Hepatocyte (in vitro differentiated cells): ENCODE data around the gene LYSMD2. TPM values are rescaled to one million over a fixed set of nuclear protein-coding genes. Genes with fewer than 3 reads are reported as not detected.

Experiments used
- DNase-seq: peaks from one replicate; pipeline ENCODE4 v3.0.0-alpha.2; 2016; ENCODE audit warnings: low spot score
- H2AFZ ChIP-seq: fragments of 200-600 bp; sonication (generic); 2 replicates; pipeline ENCODE4 v1.6.0; 2016; ENCODE audit warnings: antibody characterized with exemption, mild to moderate bottlenecking
- H3K27ac ChIP-seq: fragments of 200-600 bp; sonication (generic); 2 replicates; pipeline ENCODE4 v1.5.1; 2016; ENCODE audit warnings: mild to moderate bottlenecking
- H3K27me3 ChIP-seq: fragments of 200-600 bp; sonication (generic); 2 replicates; pipeline ENCODE4 v1.6.1; 2016
- H3K36me3 ChIP-seq: fragments of 200-600 bp; sonication (generic); replicated peaks from 2 replicates; pipeline ENCODE4 v1.5.1; 2016; ENCODE audit warnings: low read depth; ENCODE audit not compliant: insufficient read depth
- H3K4me1 ChIP-seq: fragments of 200-600 bp; sonication (generic); 2 replicates; pipeline ENCODE4 v1.5.1; 2016; ENCODE audit warnings: mild to moderate bottlenecking, moderate library complexity; ENCODE audit not compliant: insufficient read depth
- H3K4me2 ChIP-seq: fragments of 200-600 bp; sonication (generic); 2 replicates; pipeline ENCODE4 v1.6.0; 2016
- H3K4me3 ChIP-seq: fragments of 200-600 bp; sonication (generic); 2 replicates; pipeline ENCODE4 v1.5.1; 2016; ENCODE audit warnings: mild to moderate bottlenecking
- H3K79me2 ChIP-seq: fragments of 200-600 bp; sonication (generic); 2 replicates; pipeline ENCODE4 v1.6.0; 2017; ENCODE audit warnings: mild to moderate bottlenecking
- H3K9me2 ChIP-seq: fragments of 200-600 bp; sonication (generic); replicated peaks from 2 replicates; pipeline ENCODE4 v1.6.0; 2017; ENCODE audit warnings: mild to moderate bottlenecking; ENCODE audit not compliant: insufficient read depth
- H3K9me3 ChIP-seq: fragments of 200-600 bp; sonication (generic); 2 replicates; pipeline ENCODE4 v1.5.1; 2016; ENCODE audit warnings: low read depth, mild to moderate bottlenecking
- H4K20me1 ChIP-seq: fragments of 200-600 bp; sonication (generic); 2 replicates; pipeline ENCODE4 v1.6.0; 2016; ENCODE audit warnings: mild to moderate bottlenecking; ENCODE audit not compliant: insufficient read depth, poor library complexity, severe bottlenecking
- EZH2 ChIP-seq: fragments of 200-600 bp; sonication (generic); IDR thresholded peaks from 2 replicates; pipeline ENCODE4 v1.6.1; 2016; ENCODE audit warnings: antibody characterized with exemption, mild to moderate bottlenecking, borderline replicate concordance
- EZH2phosphoT487 ChIP-seq: fragments of 200-600 bp; sonication (generic); IDR thresholded peaks from one replicate; pipeline ENCODE4 v1.6.1; 2018; ENCODE audit warnings: antibody characterized with exemption, mild to moderate bottlenecking, low read depth, moderate library complexity; ENCODE audit not compliant: unreplicated experiment, severe bottlenecking
- WGBS: methylation state at CpG from one replicate; pipeline ENCODE4 v1.1.6; 2016; ENCODE audit warnings: low lambda C conversion rate; ENCODE audit errors: missing lambda C conversion rate; 5-methylcytosine and 5-hydroxymethylcytosine counted together
- polyA plus RNA-seq: library from polyadenylated mRNA; unstranded; fragments of >200 nt; fragmentation: Nextera tagmentation; extraction: Ambion mirVana; gene quantifications from 2 replicates; pipeline ENCODE4 v1.2.1, GENCODE V29; 2016
- total RNA-seq: library from RNA; depleted of rRNA; stranded (reverse); fragments of >200 nt; gene quantifications from 2 replicates; pipeline ENCODE4 v1.2.3, GENCODE V29; 2014
- TF ChIP-seq, protein P1 (sequence below): fragments of 200-600 bp; sonication (generic); IDR thresholded peaks from 2 replicates; pipeline ENCODE4 v1.5.1; 2016; ENCODE audit warnings: antibody characterized with exemption, mild to moderate bottlenecking; ENCODE audit not compliant: poor library complexity

Gene LYSMD2
- total and polyA plus RNA-seq, 2 experiments from 2014 or later: 5.1 to 7.6 TPM

DNA sequence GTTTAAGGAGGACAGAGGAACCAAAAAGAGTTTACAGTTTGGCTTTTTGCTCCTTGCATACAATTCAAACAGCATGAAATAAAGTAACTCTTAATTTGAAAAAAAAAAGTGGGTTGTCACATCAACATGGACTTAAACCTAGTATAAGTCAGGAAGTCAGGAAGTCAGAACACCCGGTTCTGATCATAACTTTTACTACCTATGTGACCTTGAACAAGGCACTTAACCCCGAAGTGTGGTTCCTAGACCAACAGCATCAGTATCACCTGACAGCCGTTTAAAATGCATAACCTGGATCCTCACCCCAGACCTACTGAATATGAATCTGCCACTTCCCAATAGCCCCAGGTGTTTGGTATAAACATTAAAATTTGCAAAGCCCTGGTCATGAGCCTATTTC is 18.7 kb downstream of the LYSMD2 start:
- no peak for DNase-seq
- Histone ChIP-seq H3K36me3 (no peaks in the 10 kb centered on the region), H3K9me3 (no peaks in the 10 kb centered on the region), H2AFZ (no peak overlapping the region), H3K4me2 (no peak overlapping the region), H3K4me1 (peaks cover 18% of the 10 kb centered on the region), H3K79me2 (no peaks in the 10 kb centered on the region), H3K27me3 (no peaks in the 10 kb centered on the region), H4K20me1 (no peaks in the 10 kb centered on the region), H3K4me3 (no peak overlapping the region), H3K9me2 (no peaks in the 10 kb centered on the region), H3K27ac (no peak overlapping the region)
- TF ChIP-seq EZH2phosphoT487 (no peak), EZH2 (no peak)
- TF ChIP-seq, protein P1, sequence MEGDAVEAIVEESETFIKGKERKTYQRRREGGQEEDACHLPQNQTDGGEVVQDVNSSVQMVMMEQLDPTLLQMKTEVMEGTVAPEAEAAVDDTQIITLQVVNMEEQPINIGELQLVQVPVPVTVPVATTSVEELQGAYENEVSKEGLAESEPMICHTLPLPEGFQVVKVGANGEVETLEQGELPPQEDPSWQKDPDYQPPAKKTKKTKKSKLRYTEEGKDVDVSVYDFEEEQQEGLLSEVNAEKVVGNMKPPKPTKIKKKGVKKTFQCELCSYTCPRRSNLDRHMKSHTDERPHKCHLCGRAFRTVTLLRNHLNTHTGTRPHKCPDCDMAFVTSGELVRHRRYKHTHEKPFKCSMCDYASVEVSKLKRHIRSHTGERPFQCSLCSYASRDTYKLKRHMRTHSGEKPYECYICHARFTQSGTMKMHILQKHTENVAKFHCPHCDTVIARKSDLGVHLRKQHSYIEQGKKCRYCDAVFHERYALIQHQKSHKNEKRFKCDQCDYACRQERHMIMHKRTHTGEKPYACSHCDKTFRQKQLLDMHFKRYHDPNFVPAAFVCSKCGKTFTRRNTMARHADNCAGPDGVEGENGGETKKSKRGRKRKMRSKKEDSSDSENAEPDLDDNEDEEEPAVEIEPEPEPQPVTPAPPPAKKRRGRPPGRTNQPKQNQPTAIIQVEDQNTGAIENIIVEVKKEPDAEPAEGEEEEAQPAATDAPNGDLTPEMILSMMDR: no peak
- 32% methylated on average over 3 of the region's 3 CpGs for WGBS

DNA sequence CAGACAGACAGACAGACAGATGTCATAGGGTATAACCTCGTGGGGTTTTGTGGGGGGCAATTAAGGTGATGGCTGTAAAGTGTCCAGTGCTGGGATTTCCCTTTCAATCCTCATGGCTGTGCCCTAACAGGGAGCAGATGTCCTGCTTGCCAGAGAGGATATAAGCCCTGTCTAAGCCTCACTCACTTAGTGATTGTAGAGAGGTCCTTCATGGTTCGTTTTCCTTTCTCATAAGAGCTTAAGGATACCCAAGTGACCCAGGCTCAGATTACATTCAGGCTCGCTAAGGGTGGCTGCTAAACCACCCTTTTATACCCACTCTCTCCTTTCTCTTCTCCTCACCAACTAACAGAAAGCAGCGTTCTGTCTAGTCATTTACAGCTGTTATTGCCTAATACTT is 19.2 kb downstream of the LYSMD2 start:
- Histone ChIP-seq H3K4me2 (no peak overlapping the region), H4K20me1 (no peaks in the 10 kb centered on the region), H3K9me3 (no peaks in the 10 kb centered on the region), H3K27me3 (no peaks in the 10 kb centered on the region), H3K36me3 (no peaks in the 10 kb centered on the region), H3K4me3 (no peak overlapping the region), H3K27ac (no peak overlapping the region), H3K4me1 (peaks cover 18% of the 10 kb centered on the region), H2AFZ (no peak overlapping the region), H3K79me2 (no peaks in the 10 kb centered on the region), H3K9me2 (no peaks in the 10 kb centered on the region)
- 25% methylated on average over 4 of the region's 4 CpGs for WGBS
- DNase-seq: no peak
- TF ChIP-seq, protein P1: no peak
- TF ChIP-seq EZH2phosphoT487 (no peak), EZH2 (no peak)

DNA sequence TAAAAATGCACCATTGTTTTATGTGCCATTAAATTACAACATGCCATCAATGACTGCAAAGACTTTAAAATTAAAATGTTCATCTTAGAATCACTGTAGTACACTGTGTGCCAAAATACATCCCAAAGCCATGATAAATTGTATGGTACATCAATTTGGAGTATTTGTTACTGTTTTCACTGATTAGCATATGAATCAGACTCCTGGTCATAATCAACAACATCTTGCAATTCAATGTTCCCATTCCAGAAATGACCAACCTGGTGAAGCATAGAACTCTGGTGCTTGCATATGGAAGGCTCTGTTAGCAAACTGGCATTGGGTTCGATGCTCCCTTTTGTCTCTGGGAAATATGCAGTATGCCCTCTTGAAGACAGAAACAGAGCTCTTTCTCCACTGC is 22.5 kb downstream of the LYSMD2 start:
- Histone ChIP-seq H3K4me2 (no peak overlapping the region), H4K20me1 (no peaks in the 10 kb centered on the region), H3K4me1 (peaks cover 18% of the 10 kb centered on the region), H3K9me2 (no peaks in the 10 kb centered on the region), H3K27ac (no peak overlapping the region), H2AFZ (no peak overlapping the region), H3K79me2 (no peaks in the 10 kb centered on the region), H3K27me3 (no peaks in the 10 kb centered on the region), H3K36me3 (no peaks in the 10 kb centered on the region), H3K9me3 (no peaks in the 10 kb centered on the region), H3K4me3 (no peak overlapping the region)
- DNase-seq: no peak
- 96% methylated on average over 1 of the region's 1 CpG for WGBS
- TF ChIP-seq, protein P1: no peak
- TF ChIP-seq EZH2phosphoT487 (no peak), EZH2 (no peak)

- TF ChIP-seq EZH2 (no peak), EZH2phosphoT487 (no peak)
- TF ChIP-seq, protein P1: no peak
- H3K36me3 ChIP-seq: no peaks in the 10 kb centered on the region
- H3K9me2 ChIP-seq: no peaks in the 10 kb centered on the region
- H3K27ac ChIP-seq: no peak overlapping the region
- no peaks in the 10 kb centered on the region for H3K79me2 ChIP-seq
- H3K27me3 ChIP-seq: no peaks in the 10 kb centered on the region
- no peak overlapping the region for H3K4me3 ChIP-seq
- WGBS: 57% methylated on average over 1 of the region's 1 CpG
- H3K4me2 ChIP-seq: no peak overlapping the region
- H3K9me3 ChIP-seq: no peaks in the 10 kb centered on the region
- H3K4me1 ChIP-seq: peaks cover 11% of the 10 kb centered on the region
- H2AFZ ChIP-seq: no peak overlapping the region
- no peak for DNase-seq
- H4K20me1 ChIP-seq: no peaks in the 10 kb centered on the region
Observed at GRCh38 chr15:51714162-51714561, 23.3 kb downstream of the LYSMD2 start.
